ENCODE data around the gene IRX1. TPM values are rescaled to one million over a fixed set of nuclear protein-coding genes. Genes with fewer than 3 reads are reported as not detected.

The IRX1 gene
- total RNA-seq, 1 donor from 2014 or later, result 69.3 TPM

DNA sequence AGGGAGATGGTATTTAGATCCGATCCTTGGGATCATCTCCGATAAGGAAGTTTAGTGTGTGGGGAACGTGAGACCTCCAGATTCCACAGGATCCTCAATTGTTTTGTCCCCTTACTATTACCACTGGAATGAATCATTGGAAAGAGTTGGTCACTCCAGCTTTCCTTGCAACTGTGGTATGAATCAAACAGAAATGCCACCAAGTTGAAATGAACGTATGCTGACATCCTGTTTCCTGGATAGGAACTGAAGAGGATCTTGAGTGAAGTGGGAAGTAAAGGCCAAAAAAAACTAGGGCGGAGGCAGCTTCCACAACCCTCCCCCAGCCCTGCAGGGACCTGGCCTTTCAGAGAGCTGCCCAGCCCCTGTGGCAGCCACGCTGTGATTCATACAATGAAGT lies 23.9 kb downstream of the IRX1 start:
- Mint-ChIP-seq H3K27ac (ENCODE audit: unreplicated experiment) (no peak overlapping the region), H3K4me3 (ENCODE audit: unreplicated experiment) (no peak overlapping the region), H3K27me3 (ENCODE audit: unreplicated experiment) (no peaks in the 10 kb centered on the region), H3K36me3 (ENCODE audit: unreplicated experiment) (peaks cover 16% of the 10 kb centered on the region), H3K9me3 (ENCODE audit: unreplicated experiment) (peaks cover 4% of the 10 kb centered on the region), H3K4me1 (ENCODE audit: low read depth, unreplicated experiment) (no peaks in the 10 kb centered on the region)
- DNase-seq, result no peak
- TF ChIP-seq, protein P1, sequence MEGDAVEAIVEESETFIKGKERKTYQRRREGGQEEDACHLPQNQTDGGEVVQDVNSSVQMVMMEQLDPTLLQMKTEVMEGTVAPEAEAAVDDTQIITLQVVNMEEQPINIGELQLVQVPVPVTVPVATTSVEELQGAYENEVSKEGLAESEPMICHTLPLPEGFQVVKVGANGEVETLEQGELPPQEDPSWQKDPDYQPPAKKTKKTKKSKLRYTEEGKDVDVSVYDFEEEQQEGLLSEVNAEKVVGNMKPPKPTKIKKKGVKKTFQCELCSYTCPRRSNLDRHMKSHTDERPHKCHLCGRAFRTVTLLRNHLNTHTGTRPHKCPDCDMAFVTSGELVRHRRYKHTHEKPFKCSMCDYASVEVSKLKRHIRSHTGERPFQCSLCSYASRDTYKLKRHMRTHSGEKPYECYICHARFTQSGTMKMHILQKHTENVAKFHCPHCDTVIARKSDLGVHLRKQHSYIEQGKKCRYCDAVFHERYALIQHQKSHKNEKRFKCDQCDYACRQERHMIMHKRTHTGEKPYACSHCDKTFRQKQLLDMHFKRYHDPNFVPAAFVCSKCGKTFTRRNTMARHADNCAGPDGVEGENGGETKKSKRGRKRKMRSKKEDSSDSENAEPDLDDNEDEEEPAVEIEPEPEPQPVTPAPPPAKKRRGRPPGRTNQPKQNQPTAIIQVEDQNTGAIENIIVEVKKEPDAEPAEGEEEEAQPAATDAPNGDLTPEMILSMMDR (IDR thresholded peaks at IDR 0.05; ENCODE audit: partially characterized antibody, unreplicated experiment), result no peak

DNA sequence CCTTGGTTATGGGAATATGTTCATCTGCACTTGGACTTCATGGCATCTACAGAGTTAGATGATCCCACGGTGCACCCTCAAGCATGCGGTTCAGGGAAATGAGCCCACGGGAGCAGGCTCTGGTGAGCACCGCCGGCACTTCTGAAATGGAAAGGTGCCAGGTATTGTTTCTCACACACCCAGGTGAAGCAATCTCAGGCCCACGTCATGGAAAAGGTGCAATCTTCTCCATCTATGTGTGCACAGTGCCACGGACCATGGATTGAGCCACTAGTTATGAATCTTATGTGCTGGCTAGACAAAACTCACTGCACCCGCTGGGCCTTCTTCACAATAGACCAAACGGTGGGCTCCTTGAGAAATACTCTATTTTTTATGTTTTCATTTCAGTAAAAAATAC lies 27.3 kb downstream of the IRX1 start:
- H3K27ac Mint-ChIP-seq (ENCODE audit: unreplicated experiment), result no peak overlapping the region
- H3K4me1 Mint-ChIP-seq (ENCODE audit: low read depth, unreplicated experiment), result no peaks in the 10 kb centered on the region
- H3K36me3 Mint-ChIP-seq (ENCODE audit: unreplicated experiment), result peaks cover 8% of the 10 kb centered on the region
- no peak overlapping the region for H3K4me3 Mint-ChIP-seq (ENCODE audit: unreplicated experiment)
- TF ChIP-seq, protein P1 (IDR thresholded peaks at IDR 0.05; ENCODE audit: partially characterized antibody, unreplicated experiment), result no peak
- no peak for DNase-seq
- peaks cover 4% of the 10 kb centered on the region for H3K27me3 Mint-ChIP-seq (ENCODE audit: unreplicated experiment)
- no peaks in the 10 kb centered on the region for H3K9me3 Mint-ChIP-seq (ENCODE audit: unreplicated experiment)

DNA sequence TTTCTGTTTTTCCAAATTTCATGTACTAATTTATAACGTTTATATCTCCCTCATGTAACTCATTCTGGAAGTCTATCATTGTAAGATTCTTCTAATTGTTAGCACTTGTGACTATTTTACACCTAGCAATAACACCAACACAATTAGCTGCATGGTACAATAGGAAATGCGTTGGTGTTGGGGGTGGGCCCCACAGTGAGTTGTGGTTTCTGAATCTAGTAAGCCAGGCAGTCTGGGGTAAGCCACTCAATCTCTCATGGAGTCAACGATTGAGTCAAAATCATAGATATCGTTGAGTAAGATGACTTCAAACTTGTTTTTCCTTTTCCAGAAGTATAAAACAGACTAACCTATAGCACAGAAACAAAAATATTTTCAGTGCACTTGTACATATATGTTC lies 30.0 kb downstream of the IRX1 start:
- no peak overlapping the region for H3K27ac Mint-ChIP-seq (ENCODE audit: unreplicated experiment)
- peaks cover 4% of the 10 kb centered on the region for H3K27me3 Mint-ChIP-seq (ENCODE audit: unreplicated experiment)
- no peak for DNase-seq
- H3K36me3 Mint-ChIP-seq (ENCODE audit: unreplicated experiment), result peaks cover 8% of the 10 kb centered on the region
- TF ChIP-seq, protein P1 (IDR thresholded peaks at IDR 0.05; ENCODE audit: partially characterized antibody, unreplicated experiment), result no peak
- H3K9me3 Mint-ChIP-seq (ENCODE audit: unreplicated experiment), result no peaks in the 10 kb centered on the region
- H3K4me1 Mint-ChIP-seq (ENCODE audit: low read depth, unreplicated experiment), result no peaks in the 10 kb centered on the region
- no peak overlapping the region for H3K4me3 Mint-ChIP-seq (ENCODE audit: unreplicated experiment)

DNA sequence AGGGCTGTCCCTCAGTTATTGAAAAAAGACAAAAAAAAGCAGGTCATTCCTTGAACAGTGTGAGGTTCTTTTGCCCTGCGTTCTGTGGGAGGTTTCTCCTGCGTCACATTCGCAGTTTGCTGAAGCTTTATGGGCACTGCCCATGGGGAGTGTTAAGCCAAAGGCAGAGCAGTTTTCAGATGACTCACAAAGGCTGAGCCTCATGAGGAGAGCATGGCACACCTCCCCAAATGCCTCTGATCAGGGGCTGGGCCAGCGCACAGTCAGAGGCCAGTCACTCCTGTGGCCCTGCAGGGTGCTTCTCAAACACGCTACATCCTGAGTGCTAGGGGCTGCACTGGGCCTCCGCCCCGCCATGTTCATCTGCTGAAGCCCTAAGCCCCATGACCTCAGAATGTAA lies 38.4 kb downstream of the IRX1 start:
- Mint-ChIP-seq H3K36me3 (ENCODE audit: unreplicated experiment) (peaks cover 19% of the 10 kb centered on the region), H3K9me3 (ENCODE audit: unreplicated experiment) (no peaks in the 10 kb centered on the region), H3K27me3 (ENCODE audit: unreplicated experiment) (peaks cover 4% of the 10 kb centered on the region), H3K4me1 (ENCODE audit: low read depth, unreplicated experiment) (no peaks in the 10 kb centered on the region), H3K4me3 (ENCODE audit: unreplicated experiment) (no peak overlapping the region), H3K27ac (ENCODE audit: unreplicated experiment) (no peak overlapping the region)
- TF ChIP-seq, protein P1 (IDR thresholded peaks at IDR 0.05; ENCODE audit: partially characterized antibody, unreplicated experiment), result no peak
- DNase-seq, result no peak

DNA sequence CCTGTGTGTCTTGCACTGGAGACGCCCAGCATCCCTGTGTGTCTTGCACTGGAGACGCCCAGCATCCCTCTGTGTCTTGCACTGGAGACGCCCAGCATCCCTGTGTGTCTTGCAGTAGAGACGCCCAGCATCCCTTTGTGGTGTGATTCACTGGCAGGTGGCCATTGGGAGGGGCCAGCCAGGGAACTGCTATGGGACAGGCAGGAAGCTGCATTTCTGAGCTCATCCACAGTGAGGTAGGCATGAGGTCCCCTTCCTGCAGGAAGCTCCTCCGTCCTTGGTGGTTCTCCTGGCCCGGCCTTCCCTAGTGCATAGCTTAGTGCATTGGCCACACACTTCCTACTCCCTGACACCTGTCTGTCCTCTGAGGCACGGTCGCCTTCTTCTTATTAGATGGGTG lies 43.5 kb downstream of the IRX1 start:
- no peaks in the 10 kb centered on the region for H3K4me1 Mint-ChIP-seq (ENCODE audit: low read depth, unreplicated experiment)
- TF ChIP-seq, protein P1 (IDR thresholded peaks at IDR 0.05; ENCODE audit: partially characterized antibody, unreplicated experiment), result no peak
- peaks cover 4% of the 10 kb centered on the region for H3K27me3 Mint-ChIP-seq (ENCODE audit: unreplicated experiment)
- H3K4me3 Mint-ChIP-seq (ENCODE audit: unreplicated experiment), result no peak overlapping the region
- no peaks in the 10 kb centered on the region for H3K9me3 Mint-ChIP-seq (ENCODE audit: unreplicated experiment)
- H3K27ac Mint-ChIP-seq (ENCODE audit: unreplicated experiment), result no peak overlapping the region
- no peak for DNase-seq
- H3K36me3 Mint-ChIP-seq (ENCODE audit: unreplicated experiment), result peaks cover 13% of the 10 kb centered on the region
